GM18951 (cell line): ENCODE results near the gene SLC6A9.

Source experiments
- POLR2A ChIP-seq: IDR thresholded peaks from 4 replicates; pipeline ENCODE4 v1.6.1; 2011; ENCODE audit warnings: mild to moderate bottlenecking; ENCODE audit not compliant: insufficient read length, insufficient read depth; ENCODE audit errors: extremely low read depth
- in situ Hi-C: fragments of 300-500 bp; cut with MboI; formaldehyde crosslinking; loops from one replicate; pipeline ENCODE4 v1.12.0; 2022; ENCODE audit warnings: low sequenced_read_pairs, mixed read lengths, inconsistent platforms; ENCODE audit not compliant: unreplicated experiment

Gene SLC6A9

DNA sequence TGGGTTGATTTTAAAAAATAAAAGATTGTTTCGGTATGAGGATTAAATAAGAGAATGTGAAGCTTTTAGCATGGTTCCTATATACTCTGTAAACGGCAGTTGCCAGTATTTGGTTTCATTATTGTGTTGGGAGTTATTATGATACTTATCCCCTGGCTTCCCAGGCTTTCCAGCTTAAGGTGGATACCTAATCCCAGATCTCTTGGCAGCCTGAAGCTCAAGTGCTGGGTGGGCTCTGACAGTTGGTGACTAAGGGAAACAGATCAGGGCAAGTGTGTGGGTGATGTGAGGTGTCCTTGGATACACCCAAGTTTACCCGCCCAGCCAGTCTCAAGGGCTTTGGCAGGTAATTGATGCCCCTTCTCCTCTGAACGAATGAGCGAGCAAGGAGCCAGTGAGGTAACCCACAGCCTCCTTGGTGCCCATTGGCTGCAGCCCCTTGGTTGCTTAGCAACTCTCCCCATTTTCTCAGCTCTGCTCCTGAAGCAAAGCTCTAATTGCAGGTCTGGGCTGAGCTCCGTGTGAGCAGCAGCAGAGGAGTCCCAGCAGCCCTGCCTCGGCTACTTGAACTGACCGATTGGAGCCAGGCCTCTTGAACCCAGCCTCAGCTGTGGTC is 78.4 kb downstream of the SLC6A9 start:
- in situ Hi-C loops = no loop called here
- no peak for TF ChIP-seq POLR2A

GRCh38 chr1:43951021-43951985 is 80.0 kb downstream of the SLC6A9 start:
- in situ Hi-C loops = no loop called here
- TF ChIP-seq POLR2A = no peak

DNA sequence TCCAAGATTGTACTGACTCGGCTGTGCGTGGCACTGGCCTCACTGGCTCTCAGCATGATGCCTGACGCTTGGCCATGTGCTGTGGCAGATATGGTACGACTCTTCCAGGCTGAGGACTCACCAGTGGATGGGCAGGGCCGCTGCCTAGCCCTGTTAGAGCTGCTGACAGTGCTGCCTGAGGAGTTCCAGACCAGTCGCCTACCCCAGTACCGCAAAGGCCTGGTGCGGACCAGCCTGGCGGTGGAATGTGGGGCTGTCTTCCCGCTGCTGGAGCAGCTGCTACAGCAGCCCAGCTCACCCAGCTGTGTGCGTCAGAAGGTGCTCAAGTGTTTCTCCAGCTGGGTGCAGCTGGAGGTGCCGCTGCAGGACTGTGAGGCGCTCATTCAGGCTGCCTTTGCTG is 81.6 kb downstream of the SLC6A9 start:
- no peak for TF ChIP-seq POLR2A
- in situ Hi-C loops = no loop called here

DNA sequence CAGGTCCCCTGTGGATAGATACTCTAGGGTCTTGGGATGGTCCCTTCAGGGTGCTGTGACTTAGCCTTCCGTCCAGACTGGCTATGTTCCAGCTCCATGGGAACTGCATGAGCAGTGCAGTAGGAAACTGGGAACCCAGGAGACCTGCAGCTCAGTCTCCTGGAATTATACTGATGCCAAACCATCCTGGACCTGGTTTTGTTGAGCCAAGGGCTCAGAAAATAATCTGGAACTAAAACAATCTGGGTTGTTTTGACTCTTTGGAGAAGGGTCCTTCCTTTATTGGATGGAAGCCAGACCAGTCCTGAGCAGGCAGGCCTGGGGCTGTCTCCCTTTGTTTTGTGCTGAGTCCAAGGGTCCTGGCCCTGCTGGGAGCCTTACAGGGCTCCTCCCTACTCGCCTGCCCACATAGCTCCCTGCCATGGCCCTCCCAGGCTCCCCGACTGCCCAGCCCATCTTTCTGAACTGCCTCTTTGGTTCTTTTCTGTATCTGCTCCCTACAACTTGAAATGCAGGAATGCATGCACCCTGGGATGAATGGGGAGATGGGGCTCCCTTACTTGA is 83.3 kb downstream of the SLC6A9 start:
- in situ Hi-C loops = no loop called here

DNA sequence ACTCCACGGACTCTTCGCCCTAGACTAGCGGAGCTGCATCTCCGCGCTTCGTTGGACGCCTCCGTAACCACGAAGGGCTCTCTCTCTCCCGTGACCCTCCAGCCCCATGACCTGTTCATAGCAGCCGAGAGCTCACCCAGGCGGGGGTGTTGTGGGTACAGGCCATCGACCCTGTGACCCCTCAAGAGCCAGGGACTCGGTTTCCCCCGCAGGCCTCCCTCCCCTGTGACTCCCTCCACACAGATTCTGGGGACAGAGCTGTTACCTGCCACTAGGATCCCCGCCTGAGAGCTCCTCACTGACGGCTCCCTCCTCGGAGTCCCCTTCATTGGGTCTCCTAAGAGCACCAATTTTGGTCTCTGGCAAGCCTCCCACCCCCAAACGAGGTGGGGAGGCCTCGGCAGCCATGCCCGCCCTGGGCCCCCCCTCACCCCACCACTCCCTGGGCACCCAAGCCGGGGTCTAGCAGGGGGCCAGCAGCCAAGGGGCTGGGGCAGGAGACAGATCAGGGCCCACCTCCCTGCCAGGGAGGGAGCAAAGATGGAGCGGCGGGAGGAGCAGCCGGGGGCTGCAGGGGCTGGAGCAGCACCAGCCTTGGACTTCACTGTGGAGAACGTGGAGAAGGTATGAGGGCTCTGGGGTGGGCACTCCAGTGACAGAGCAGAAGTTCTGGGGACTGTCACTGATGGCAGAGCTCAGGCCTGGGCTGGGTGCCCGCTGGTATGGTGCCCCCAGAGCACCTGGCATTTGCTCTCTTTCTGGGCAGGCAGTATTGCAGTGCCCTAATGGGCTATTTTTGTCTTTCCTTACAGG is 84.0 kb downstream of the SLC6A9 start:
- in situ Hi-C loops = no loop called here
- TF ChIP-seq POLR2A = no peak

More for the DNA sequence above, 83.3 kb downstream of the SLC6A9 start:
- no peak for TF ChIP-seq POLR2A
